Amniotic epithelial cell (primary cell): ENCODE measurements around the gene SEC14L1.

Experiments
- DNase-seq: peaks from one replicate; pipeline ENCODE4 v3.0.0-alpha.2; 2010; ENCODE audit warnings: low read depth

SEC14L1 gene

GRCh38 chr17:77163001-77163400 is 22.2 kb downstream of the SEC14L1 start:
- no peak for DNase-seq

- peak; percentile 44 for DNase-seq
Observed at GRCh38 chr17:77163511-77164280, 22.9 kb downstream of the SEC14L1 start.

DNA sequence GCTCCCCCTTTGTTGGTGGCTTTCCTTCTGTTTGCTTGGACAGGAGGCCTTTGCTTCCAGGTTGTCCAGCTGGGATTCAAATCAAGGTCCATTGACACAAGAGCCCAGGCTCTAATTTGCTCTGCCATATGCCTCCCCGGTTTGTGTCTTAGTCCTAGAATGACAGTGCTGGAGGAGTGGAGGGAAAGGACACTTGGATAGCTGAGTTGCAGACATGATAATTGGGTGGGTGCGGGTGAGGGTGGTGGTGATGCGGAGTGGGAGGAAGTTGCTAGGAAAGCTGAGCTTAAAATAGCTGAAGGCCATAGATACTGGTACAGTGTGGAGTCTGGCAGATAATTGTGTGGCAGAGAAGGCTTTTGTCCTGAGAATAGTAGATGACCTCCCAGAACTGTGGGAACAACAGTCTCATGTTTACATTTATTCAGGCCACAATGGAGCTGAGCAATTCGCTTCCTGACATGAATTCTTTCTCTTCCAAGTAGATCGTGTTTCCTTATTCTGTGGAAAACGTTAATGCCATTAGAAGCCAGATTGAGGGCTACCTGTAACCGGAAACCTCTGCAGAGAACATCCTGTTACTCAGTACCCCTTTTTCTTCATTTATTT is 23.8 kb downstream of the SEC14L1 start:
- no peak for DNase-seq

DNA sequence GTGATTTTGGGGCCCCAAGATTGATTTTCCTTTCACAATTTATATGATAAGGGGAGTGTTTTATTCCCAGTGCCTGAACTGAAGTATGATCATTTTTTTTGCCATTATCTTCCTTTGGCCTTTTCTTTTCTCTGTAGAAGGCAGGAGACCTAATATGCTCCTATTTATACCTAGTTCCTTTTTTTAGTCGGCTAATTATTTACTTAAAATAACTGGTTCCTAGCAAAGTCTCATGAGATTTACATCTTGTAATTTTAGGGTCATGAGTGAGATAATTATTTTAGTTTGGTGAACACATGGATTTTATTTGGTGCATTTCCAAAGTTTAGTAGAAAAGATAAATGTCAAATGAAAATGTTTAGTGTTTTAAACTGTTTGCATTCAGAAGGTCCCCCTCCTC is 24.8 kb downstream of the SEC14L1 start:
- no peak for DNase-seq

- no peak for DNase-seq
Observed at GRCh38 chr17:77167472-77168306, 26.9 kb downstream of the SEC14L1 start.

GRCh38 chr17:77173104-77173503 is 32.3 kb downstream of the SEC14L1 start:
- no peak for DNase-seq

GRCh38 chr17:77174928-77175661 is 34.3 kb downstream of the SEC14L1 start:
- no peak for DNase-seq

GRCh38 chr17:77177002-77177741 is 36.4 kb downstream of the SEC14L1 start:
- no peak for DNase-seq

GRCh38 chr17:77178050-77178449 is 37.3 kb downstream of the SEC14L1 start:
- no peak for DNase-seq

DNA sequence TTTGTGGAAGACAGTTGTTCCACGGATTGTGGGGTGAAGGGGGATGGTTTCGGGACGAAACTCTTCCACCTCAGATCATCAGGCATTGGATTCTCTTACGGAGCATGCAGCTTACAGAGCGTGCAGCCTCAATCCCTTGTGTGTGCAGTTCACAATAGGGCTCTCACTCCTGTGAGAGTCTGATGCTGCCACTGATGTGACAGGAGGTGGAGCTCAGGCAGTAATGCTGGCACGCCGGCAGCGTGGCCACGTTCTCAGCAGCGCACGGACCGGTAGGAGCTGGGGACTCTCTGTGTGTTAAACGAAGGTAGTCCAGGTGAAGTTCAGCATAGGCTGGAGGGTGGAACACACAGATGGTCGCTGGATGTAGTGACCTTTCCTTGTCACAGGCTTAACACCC is 37.8 kb downstream of the SEC14L1 start:
- no peak for DNase-seq

- DNase-seq: no peak
Observed at GRCh38 chr17:77180503-77181357, 40.0 kb downstream of the SEC14L1 start.

GRCh38 chr17:77182205-77183172 is 41.7 kb downstream of the SEC14L1 start:
- peak; percentile 39 for DNase-seq

DNA sequence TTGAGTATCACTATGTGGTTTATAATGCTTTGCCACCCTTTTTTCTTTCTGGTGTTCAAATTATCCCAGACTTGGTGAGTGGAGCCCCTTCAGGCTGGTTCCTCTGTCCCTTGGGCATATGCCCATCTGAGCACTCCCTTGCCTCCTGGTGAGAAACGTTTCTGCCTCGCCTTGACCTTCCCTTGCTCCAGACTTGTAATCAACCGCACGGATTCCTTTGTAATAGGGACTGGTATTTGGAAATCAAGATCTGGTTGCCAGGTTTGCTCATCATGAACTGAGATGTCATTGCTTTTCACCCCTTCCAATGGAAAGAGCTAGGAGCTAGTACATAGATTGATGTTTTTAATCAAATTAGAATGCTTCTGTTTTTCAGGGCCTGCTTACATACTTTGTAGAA is 43.7 kb downstream of the SEC14L1 start:
- peak; percentile 51 for DNase-seq

DNA sequence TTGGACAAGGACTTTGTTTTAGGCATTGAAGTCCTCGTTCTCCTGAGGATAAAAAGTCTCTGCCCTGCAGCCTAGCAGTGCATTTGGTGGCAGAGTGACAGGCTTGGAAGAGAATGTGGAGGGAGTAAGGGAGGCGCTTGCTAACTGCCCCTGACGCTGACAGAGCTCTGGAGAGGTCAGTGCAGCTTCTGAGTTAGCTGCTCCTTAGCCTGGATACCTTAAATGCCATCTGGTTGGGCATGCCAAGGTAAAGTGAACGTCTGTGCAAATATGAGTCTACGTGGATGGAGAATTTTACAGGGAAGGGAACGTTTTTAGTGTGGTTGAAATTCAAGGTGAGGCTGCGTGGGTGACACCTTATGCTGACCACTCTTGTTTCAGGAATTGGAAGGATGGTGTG is 44.4 kb downstream of the SEC14L1 start:
- DNase-seq: no peak

DNA sequence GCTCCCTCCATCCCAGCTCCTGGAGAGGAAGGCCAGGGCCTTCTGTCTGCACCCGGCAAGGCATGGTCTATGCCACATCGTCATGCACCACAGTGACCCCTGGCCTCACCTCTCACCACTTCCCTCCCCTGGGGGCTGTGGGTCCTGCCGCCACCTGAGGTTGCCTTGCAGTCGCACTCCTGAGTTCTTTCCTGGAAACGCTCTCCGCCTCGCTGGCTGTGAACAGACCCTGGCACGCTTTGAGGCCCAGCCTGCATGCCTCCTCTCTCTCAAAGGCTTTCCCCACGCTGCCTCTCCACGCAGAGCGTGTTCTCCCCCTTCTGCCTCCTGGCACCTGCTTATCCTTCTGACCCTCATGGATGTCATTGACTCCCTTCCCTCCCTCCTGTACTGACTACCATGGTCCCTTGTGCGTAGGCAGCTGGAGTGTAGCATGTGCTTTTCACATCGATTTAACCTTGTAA is 45.4 kb downstream of the SEC14L1 start:
- DNase-seq: no peak

DNA sequence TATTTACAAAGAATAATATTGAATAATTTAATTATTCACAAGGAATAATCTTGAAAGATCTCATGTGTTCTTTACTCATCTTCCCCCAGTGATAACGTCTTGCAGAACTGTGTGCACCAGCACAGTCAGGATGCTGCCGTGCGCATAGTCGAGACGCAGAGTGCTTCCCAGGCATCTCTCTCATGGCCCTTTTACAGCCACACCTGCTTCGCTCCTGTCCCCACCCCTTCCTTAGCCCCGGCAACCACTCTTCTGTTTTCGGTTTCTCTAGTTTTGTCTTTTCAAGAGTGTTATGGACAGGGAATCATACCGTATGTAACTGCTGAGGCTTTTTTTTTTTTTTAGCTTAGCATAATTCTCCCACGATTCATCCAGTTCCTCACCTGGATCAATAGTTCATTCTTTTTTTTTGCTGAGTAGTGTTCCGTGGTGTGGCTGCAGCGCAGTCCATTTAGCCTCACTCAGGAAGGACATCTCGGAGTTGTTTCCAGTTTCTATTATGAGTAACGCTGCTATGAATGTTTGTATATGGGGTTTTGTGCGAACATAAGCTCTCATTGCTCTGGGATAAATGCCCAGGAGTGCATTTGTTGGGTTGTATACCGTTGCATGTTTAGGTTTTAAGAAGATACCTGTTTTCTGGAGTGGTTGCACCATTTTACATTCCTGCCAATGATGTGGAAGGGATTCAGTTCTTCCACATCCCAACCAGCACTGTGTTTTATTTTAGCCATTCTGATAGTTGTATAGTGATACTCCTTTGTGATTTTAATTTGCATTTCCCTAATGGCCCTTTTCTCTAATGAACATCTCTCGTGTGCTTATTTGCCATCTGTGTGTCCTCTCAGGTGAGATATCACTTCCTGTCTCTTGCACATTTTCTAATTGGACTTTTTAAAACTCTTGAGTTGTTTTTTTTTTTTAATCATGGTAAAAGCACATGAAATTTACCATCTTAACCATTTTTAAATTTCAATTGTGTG is 47.6 kb downstream of the SEC14L1 start:
- no peak for DNase-seq

GRCh38 chr17:77189148-77189547 is 48.4 kb downstream of the SEC14L1 start:
- DNase-seq: no peak

DNA sequence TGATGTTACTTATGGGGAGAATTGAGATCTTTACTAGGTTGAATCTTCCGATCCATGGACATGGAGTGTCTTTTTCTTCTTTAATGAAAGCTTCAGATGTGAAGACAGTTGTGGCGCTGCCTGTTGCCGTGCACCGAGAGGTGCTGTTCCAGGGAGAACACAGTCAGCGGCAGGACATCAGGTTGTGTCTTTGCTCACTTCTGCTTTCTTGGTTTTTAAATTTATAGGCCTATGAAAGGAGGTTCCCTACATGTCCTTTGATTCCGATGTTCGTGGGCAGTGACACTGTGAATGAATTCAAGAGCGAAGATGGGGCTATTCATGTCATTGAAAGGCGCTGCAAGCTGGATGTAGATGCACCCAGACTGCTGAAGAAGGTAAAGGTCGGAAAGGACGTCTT is 49.8 kb downstream of the SEC14L1 start:
- no peak for DNase-seq
